ENCODE results near the gene FAM118B. TPM values are rescaled to one million over a fixed set of nuclear protein-coding genes. Genes with fewer than 3 reads are reported as not detected.

FAM118B gene
- total RNA-seq, 4 donors from 2014 or later, result 11.4 to 14.2 (median 11.6) TPM

GRCh38 chr11:126217491-126217890, 5.9 kb downstream of the FAM118B start:
- TF ChIP-seq CTCF (IDR thresholded peaks at IDR 0.05) (no peak), POLR2A (IDR thresholded peaks at IDR 0.05) (no peak), EP300 (IDR thresholded peaks at IDR 0.05) (no peak)
- H3K27me3 ChIP-seq, result no peaks in the 10 kb centered on the region
- no peaks in the 10 kb centered on the region for H3K36me3 ChIP-seq
- no peak overlapping the region for H3K27ac ChIP-seq
- no peak for DNase-seq (ENCODE audit: low spot score in 2 of 2)
- 73 to 77% methylated on average over 1 of the region's 1 CpG for WGBS, 2 donors
- no peak overlapping the region for H3K4me3 ChIP-seq
- no peaks in the 10 kb centered on the region for H3K9me3 ChIP-seq
- peaks cover 0 to 17% (median 6%) of the 10 kb centered on the region in 4 donors for H3K4me1 ChIP-seq

- Histone ChIP-seq H3K36me3 (no peaks in the 10 kb centered on the region), H3K4me1 (peaks cover 0 to 8% (median 0%) of the 10 kb centered on the region in 4 donors), H3K9me3 (no peaks in the 10 kb centered on the region), H3K4me3 (no peak overlapping the region), H3K27ac (no peak overlapping the region), H3K27me3 (no peaks in the 10 kb centered on the region)
- 49 to 54% methylated on average over 4 of the region's 4 CpGs for WGBS, 2 donors
- DNase-seq (ENCODE audit: low spot score in 2 of 2), result no peak
- TF ChIP-seq POLR2A (IDR thresholded peaks at IDR 0.05) (no peak), CTCF (IDR thresholded peaks at IDR 0.05) (no peak), EP300 (IDR thresholded peaks at IDR 0.05) (no peak)
Observed at GRCh38 chr11:126219547-126219946, 8.0 kb downstream of the FAM118B start.

DNA sequence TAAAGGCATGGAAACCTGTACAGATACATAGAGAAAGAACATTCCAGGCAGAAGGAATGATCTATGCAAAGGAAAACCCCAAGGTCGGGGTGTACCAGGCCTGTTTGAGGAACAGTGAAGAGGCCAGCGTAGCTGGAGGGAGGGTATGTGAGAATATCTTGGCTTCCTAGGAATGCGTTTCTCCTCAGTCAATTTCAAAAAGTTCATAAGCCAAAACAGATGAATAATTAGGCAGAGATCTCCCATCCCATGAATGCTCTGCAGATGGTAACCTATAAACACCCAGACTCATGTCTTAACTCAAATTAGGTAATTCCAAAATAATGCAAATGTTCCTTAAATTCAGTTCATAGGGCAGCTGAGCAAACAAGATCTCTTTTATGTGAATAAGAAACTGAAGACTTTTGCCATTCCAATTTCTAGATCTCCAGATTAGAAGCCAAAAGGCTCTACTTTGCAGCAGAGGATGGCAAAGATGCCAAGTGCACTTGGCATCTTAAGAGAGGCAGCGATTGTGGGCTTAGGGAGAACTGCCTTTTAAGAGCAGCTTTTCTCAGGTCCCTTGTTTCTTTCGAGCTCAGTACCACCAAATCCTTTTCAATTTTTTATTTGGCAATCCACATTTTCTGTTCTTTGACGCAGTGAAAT, 13.2 kb downstream of the FAM118B start:
- Histone ChIP-seq H3K9me3 (no peaks in the 10 kb centered on the region), H3K36me3 (peaks cover 0 to 6% (median 0%) of the 10 kb centered on the region in 3 donors), H3K4me3 (no peak overlapping the region), H3K4me1 (no peaks in the 10 kb centered on the region), H3K27me3 (no peaks in the 10 kb centered on the region), H3K27ac (no peak overlapping the region)
- WGBS, 2 donors, result 60 to 71% methylated on average over 6 of the region's 6 CpGs
- no peak for TF ChIP-seq POLR2A (IDR thresholded peaks at IDR 0.05)
- no peak for TF ChIP-seq EP300 (IDR thresholded peaks at IDR 0.05)
- TF ChIP-seq CTCF (IDR thresholded peaks at IDR 0.05), result no peak
- DNase-seq (ENCODE audit: low spot score in 2 of 2), result no peak

GRCh38 chr11:126225295-126225665, 13.7 kb downstream of the FAM118B start:
- WGBS, 2 donors, result 77 to 85% methylated on average over 2 of the region's 2 CpGs
- Histone ChIP-seq H3K4me3 (no peak overlapping the region), H3K27me3 (no peaks in the 10 kb centered on the region), H3K36me3 (peaks cover 0 to 6% (median 0%) of the 10 kb centered on the region in 3 donors), H3K9me3 (no peaks in the 10 kb centered on the region), H3K4me1 (no peaks in the 10 kb centered on the region), H3K27ac (no peak overlapping the region)
- DNase-seq (ENCODE audit: low spot score in 2 of 2), result no peak
- TF ChIP-seq POLR2A (IDR thresholded peaks at IDR 0.05) (no peak), EP300 (IDR thresholded peaks at IDR 0.05) (no peak), CTCF (IDR thresholded peaks at IDR 0.05) (no peak)

DNA sequence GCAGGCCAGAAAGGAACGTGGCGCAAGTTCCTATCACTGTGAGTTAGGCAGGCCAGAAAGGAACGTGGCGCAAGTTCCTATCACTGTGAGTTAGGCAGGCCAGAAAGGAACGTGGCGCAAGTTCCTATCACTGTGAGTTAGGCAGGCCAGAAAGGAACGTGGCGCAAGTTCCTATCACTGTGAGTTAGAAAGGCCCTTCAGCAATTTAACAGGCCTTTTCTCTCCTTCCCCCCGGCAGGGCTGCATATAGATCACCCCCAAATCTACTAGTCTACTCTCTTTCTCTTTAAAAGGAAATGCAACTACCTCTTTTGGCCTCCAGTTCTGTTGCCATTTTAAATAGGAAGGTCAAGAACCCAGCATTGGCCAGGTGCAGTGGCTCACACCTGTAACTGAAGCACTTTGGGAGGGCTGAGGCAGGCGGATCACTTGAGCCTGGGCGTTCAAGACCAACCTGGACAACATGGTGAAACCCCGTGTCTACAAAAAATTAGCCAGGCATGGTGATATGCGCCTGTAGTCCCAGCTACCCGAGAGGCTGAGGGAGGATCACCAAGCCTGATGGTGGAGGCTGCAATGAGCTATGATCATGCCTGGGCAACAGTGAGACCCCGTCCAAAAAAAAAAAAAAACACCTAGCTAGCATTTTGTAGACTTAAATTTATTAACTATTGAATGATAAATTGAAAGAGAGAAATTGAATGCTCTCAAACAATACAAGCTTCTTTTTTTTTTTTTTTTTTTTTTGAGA, 14.9 kb downstream of the FAM118B start:
- H3K27ac ChIP-seq, result no peak overlapping the region
- no peaks in the 10 kb centered on the region for H3K27me3 ChIP-seq
- TF ChIP-seq EP300 (IDR thresholded peaks at IDR 0.05) (no peak), POLR2A (IDR thresholded peaks at IDR 0.05) (no peak), CTCF (IDR thresholded peaks at IDR 0.05) (no peak)
- peaks cover 0 to under 1% (median 0%) of the 10 kb centered on the region in 4 donors for H3K4me1 ChIP-seq
- H3K9me3 ChIP-seq, result no peaks in the 10 kb centered on the region
- no peak overlapping the region for H3K4me3 ChIP-seq
- 95 to 97% methylated on average over 9 to 10 of the region's 15 CpGs for WGBS, 2 donors
- H3K36me3 ChIP-seq, result peaks cover 0 to 6% (median 0%) of the 10 kb centered on the region in 3 donors
- no peak for DNase-seq (ENCODE audit: low spot score in 2 of 2)

All from tibial nerve (tissue), 4 donors.